HG03103 (cell line): ENCODE data around the gene VCX.
"Not testable (repeated sequence)": the region's sequence is repeated elsewhere in the genome, so short reads cannot be mapped to it uniquely, and the experiment has no call there.

Experiments
- ATAC-seq: cut with Tn5 transposase; IDR thresholded peaks from one replicate; pipeline ENCODE4 v1.9.1; 2021; ENCODE audit warnings: low read depth; ENCODE audit not compliant: unreplicated experiment

VCX gene

GRCh38 chrX:7842871-7843270 is at the start of gene VCX:
VCX (plus strand) TSS chrX:7843171; CDS start chrX:7843204, 33 bp downstream.
- ATAC-seq, result not testable (repeated sequence)

DNA sequence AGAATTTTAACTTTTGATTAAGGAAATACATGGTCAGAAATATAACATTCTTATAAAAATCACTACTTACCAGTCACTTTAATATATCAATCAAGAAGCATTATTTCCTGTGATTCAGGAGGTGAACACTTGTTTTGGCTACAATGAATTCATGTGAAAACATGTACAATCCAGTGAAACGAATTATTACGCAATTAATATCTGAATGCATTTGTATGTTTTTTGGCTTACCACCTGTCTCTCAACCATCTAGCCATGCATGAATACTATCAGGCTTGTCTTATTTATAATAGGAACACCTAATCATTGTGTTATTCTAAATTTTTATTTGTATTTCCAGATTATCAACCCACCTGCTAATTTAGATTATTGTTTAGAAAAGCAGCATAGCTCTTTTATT is 44.6 kb upstream of the VCX start:
- ATAC-seq, result no peak

- ATAC-seq, result no peak
Measured at GRCh38 chrX:7801711-7802110, 41.3 kb upstream of the VCX start.

- no peak for ATAC-seq
Measured at GRCh38 chrX:7815166-7815805, 27.7 kb upstream of the VCX start.

DNA sequence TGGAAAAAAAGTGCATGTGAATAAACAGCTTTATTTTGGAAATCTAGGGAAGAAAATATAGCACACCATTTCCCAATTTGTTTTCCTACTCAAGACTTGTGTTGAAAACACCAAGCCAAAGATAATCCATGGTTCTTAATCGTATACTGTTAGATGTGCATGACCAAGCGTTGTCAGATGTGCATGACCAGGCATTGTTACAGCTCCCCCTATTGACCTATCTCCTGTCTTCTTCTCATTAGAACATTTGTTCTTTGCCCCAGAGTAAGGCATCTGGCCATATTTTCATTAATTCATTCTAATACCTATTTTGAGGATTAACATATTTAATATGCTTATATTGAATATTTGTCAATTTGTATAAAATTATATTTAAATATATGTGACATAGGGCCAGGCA is 14.4 kb upstream of the VCX start:
- ATAC-seq, result no peak

DNA sequence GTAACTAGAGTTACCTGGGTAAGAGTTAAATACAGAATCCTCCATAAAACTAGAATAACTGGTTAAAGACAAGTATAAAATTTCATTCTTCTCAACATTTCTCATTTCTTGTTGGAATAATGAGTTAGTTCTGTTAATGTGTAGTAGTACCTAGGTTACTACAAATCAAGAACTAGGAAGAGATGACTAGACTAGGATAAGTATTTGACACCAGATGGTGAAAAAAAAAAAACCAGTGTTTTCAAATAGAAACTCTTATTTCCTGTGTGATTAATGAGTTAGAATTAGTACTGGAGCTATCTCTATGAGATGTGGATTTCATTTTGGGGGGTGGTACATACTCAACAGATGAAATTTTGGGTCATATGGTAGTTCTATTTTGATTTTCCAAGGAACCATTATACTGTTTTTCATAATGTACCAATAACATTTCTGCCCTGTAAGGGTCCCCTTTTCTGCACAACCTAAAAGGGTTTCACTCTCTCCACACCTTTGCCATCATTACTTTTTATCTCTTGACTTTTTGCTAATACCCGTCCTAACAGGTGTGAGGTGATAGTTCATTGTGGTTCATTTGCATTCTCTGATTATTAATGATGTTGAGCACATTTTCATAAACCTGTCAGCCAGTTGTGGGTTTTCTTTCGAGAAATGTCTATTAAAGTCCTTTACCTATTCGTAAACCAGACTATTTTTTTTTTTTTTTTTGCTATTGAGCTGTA is 1.7 kb upstream of the VCX start:
- ATAC-seq, result no peak

GRCh38 chrX:7852166-7852565 is 9.2 kb downstream of the VCX start:
- no peak for ATAC-seq

GRCh38 chrX:7872042-7872441 is 29.1 kb downstream of the VCX start:
- no peak for ATAC-seq

GRCh38 chrX:7876957-7877356 is 34.0 kb downstream of the VCX start:
- no peak for ATAC-seq

- no peak for ATAC-seq
Measured at GRCh38 chrX:7889135-7889534, 46.2 kb downstream of the VCX start.

GRCh38 chrX:7889680-7890079 is 46.7 kb downstream of the VCX start:
- ATAC-seq, result no peak

DNA sequence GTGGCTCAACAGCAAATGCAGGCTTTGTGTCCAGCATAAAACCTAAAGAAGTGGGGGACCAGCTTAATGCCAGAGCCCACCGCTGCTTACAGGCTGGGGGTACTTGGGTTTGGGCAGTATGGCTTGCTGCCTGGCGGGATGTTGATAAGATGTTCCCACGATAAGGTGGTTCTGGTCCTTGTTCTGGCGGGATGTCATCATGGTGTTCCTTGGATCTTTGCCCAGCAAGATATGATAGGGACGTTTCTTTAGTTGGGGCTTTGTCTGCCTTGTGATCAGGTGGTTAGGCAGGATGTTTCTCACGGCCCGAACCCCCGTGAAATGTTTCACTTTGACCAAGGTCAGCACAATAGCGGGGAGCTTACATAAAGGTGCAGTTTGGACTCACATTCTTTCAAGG is 49.0 kb downstream of the VCX start:
- no peak for ATAC-seq
